Tibial artery (tissue), 4 donors: ENCODE measurements around the gene GOLGA7B.

Experiments used
- DNase-seq, 2 donors: peaks; one replicate each; pipeline ENCODE4 v3.0.0-alpha.2; 2019
- H3K27ac ChIP-seq, 2 donors: fragments of 200-600 bp; sonication (generic) in 1 of 2; 1 replicate in 1 of 2; 2 replicates in 1 of 2; pipeline ENCODE4 v1.5.1; 2018 to 2019; ENCODE audit warnings: mild to moderate bottlenecking in 1 of 2
- H3K27me3 ChIP-seq, 2 donors: fragments of 200-600 bp; sonication (generic) in 1 of 2; one replicate each; pipeline versions ENCODE4 v1.5.1 to v1.6.0; 2016 to 2019
- H3K36me3 ChIP-seq, 3 donors: fragments of 200-600 bp; sonication (generic) in 2 of 3; one replicate each; pipeline ENCODE4 v1.5.1; 2016 to 2019; ENCODE audit warnings: mild to moderate bottlenecking in 2 of 3
- H3K4me1 ChIP-seq, 4 donors: fragments of 200-600 bp; sonication (generic) in 2 of 4; 1 replicate in 3 of 4; 2 replicates in 1 of 4; pipeline ENCODE4 v1.5.1; 2016 to 2019
- H3K4me3 ChIP-seq, 2 donors: fragments of 200-600 bp; sonication (generic) in 1 of 2; 1 replicate in 1 of 2; 2 replicates in 1 of 2; pipeline ENCODE4 v1.5.1; 2018 to 2019; ENCODE audit warnings: mild to moderate bottlenecking in 2 of 2
- H3K9me3 ChIP-seq, 3 donors: fragments of 200-600 bp; sonication (generic) in 1 of 3; one replicate each; pipeline ENCODE4 v1.5.1; 2016 to 2019
- intact Hi-C: fragments of 100-400 bp; cut with DNase I; formaldehyde crosslinking; loops from one replicate; pipeline ENCODE4 v1.15.0; 2023; ENCODE audit warnings: low total_unique reads
- TF ChIP-seq, protein P1 (sequence below), 2 experiments: fragments of 200-600 bp in 1 of 2; fragments of 450-650 bp in 1 of 2; IDR thresholded peaks; one replicate each; pipeline ENCODE4 v1.5.1; 2017 to 2019; ENCODE audit warnings: antibody characterized with exemption in 2 of 2, mild to moderate bottlenecking in 1 of 2, moderate library complexity in 1 of 2

Gene GOLGA7B

GRCh38 chr10:97876402-97876801, 26.8 kb downstream of the GOLGA7B start:
- Histone ChIP-seq H3K27ac (peak overlapping the region in 1 of 2 donors; percentile 46), H3K27me3 (no peaks in the 10 kb centered on the region), H3K9me3 (no peaks in the 10 kb centered on the region), H3K4me1 (peaks cover 0 to 24% (median 2%) of the 10 kb centered on the region in 4 donors), H3K36me3 (no peaks in the 10 kb centered on the region), H3K4me3 (no peak overlapping the region)
- intact Hi-C loops: no loop called here
- TF ChIP-seq, protein P1, sequence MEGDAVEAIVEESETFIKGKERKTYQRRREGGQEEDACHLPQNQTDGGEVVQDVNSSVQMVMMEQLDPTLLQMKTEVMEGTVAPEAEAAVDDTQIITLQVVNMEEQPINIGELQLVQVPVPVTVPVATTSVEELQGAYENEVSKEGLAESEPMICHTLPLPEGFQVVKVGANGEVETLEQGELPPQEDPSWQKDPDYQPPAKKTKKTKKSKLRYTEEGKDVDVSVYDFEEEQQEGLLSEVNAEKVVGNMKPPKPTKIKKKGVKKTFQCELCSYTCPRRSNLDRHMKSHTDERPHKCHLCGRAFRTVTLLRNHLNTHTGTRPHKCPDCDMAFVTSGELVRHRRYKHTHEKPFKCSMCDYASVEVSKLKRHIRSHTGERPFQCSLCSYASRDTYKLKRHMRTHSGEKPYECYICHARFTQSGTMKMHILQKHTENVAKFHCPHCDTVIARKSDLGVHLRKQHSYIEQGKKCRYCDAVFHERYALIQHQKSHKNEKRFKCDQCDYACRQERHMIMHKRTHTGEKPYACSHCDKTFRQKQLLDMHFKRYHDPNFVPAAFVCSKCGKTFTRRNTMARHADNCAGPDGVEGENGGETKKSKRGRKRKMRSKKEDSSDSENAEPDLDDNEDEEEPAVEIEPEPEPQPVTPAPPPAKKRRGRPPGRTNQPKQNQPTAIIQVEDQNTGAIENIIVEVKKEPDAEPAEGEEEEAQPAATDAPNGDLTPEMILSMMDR (IDR thresholded peaks at IDR 0.05): no peak
- no peak for DNase-seq

- DNase-seq: no peak
- TF ChIP-seq, protein P1 (IDR thresholded peaks at IDR 0.05): no peak
- H3K4me1 ChIP-seq: peaks cover 0 to 30% (median 15%) of the 10 kb centered on the region in 4 donors
- no peaks in the 10 kb centered on the region for H3K27me3 ChIP-seq
- no peaks in the 10 kb centered on the region for H3K9me3 ChIP-seq
- H3K27ac ChIP-seq: no peak overlapping the region
- no peaks in the 10 kb centered on the region for H3K36me3 ChIP-seq
- intact Hi-C loops: no loop called here
- no peak overlapping the region for H3K4me3 ChIP-seq
These were observed 29.6 kb downstream of the GOLGA7B start for GRCh38 chr10:97879241-97879640.

- TF ChIP-seq, protein P1 (IDR thresholded peaks at IDR 0.05): no peak
- DNase-seq: no peak
- H3K36me3 ChIP-seq: no peaks in the 10 kb centered on the region
- no peak overlapping the region for H3K4me3 ChIP-seq
- H3K27me3 ChIP-seq: no peaks in the 10 kb centered on the region
- H3K4me1 ChIP-seq: peaks cover 0 to 23% (median 15%) of the 10 kb centered on the region in 4 donors
- no peaks in the 10 kb centered on the region for H3K9me3 ChIP-seq
- intact Hi-C loops: no loop called here
- H3K27ac ChIP-seq: no peak overlapping the region
These were observed 30.5 kb downstream of the GOLGA7B start for GRCh38 chr10:97880109-97880508.

DNA sequence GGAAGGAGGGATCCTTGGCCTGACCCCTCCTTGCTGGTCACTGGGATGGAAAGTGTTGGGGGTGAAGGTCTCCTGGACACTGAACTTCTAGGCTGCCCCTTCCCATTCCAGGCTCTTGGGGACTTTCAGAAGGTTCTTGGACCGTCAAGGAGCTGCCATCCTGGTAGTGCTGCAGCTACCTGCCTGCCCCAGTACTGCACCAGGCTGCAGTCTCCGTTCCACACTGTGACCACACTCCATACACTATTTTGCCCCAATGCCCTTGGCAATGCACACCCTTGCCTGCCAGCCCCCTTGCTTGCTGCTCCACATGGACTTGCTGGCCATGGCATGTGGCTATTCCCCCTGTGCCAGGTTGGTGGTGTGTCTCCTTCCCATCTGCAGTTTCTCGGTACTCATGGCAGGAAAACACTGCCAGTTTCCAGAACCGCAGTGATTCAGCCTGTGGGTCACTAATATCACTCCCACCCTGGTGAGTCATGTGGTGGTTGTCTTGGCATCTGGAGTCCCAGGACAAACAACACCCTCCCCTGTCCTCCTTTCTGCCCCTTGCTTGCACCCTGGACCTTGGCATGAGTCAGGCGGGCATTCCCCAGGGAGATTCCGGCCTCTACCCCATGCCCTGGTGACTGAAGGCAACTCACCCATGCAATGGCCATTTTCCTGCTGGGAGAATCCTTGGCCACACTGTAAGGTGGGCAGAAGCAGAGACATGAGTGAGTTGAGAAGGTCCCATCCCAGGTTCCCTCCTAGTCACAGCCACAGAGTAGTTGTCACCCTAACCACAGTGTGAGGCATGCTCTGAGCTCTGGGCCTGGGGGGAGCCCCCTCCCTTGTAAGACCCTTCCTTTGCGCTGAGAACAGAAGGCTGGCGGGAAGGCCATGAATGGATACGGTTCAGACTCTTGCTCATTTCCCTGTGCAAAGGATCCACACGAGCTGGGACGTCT, 32.8 kb downstream of the GOLGA7B start:
- intact Hi-C loops: no loop called here
- Histone ChIP-seq H3K27ac (peak overlapping the region; percentile 32 to 46), H3K9me3 (no peaks in the 10 kb centered on the region), H3K27me3 (no peaks in the 10 kb centered on the region), H3K4me1 (peaks cover 0 to 17% (median 15%) of the 10 kb centered on the region in 4 donors), H3K4me3 (no peak overlapping the region), H3K36me3 (no peaks in the 10 kb centered on the region)
- DNase-seq: peak; percentile 78 to 90
- TF ChIP-seq, protein P1 (IDR thresholded peaks at IDR 0.05): no peak

DNA sequence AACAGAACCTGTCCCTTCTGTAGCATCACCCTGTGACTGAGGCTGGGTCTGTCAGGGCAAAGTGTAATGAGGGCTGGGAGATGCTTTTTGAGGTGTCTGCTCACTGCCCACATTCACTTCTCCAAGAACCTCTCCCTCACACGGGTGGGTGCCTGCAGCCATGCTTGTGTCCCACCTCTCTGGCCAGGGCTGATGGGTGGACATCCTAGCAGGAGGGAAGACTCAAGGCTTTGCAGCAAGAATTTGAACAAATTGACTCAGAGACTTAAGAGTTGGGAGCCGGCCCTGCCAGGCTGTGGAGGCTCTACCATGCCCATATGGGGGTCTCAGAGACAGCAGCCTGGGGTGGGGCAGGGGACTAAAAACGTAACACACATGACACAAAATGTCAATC, 33.4 kb downstream of the GOLGA7B start:
- Histone ChIP-seq H3K4me1 (peaks cover 0 to 17% (median 15%) of the 10 kb centered on the region in 4 donors), H3K36me3 (no peaks in the 10 kb centered on the region), H3K4me3 (no peak overlapping the region), H3K27me3 (no peaks in the 10 kb centered on the region), H3K9me3 (no peaks in the 10 kb centered on the region), H3K27ac (peak overlapping the region; percentile 32 to 46)
- TF ChIP-seq, protein P1 (IDR thresholded peaks at IDR 0.05): no peak
- no peak for DNase-seq
- intact Hi-C loops: no loop called here
